ENCODE results near the gene PPARD.
A peak's percentile ranks its signal among the peaks of the same experiment; 100 is the strongest.

The PPARD gene

GRCh38 chr6:35358086-35358485, 15.7 kb downstream of the PPARD start:
- no peak for DNase-seq

GRCh38 chr6:35359346-35359743, 17.0 kb downstream of the PPARD start:
- DNase-seq, result no peak

- DNase-seq, result no peak
These were observed 17.5 kb downstream of the PPARD start for GRCh38 chr6:35359744-35360348.

GRCh38 chr6:35360349-35361138, 18.2 kb downstream of the PPARD start:
- DNase-seq, result no peak

- no peak for DNase-seq
These were observed 19.8 kb downstream of the PPARD start for GRCh38 chr6:35362200-35362599.

GRCh38 chr6:35363293-35363750, 21.0 kb downstream of the PPARD start:
- peak; percentile 50 for DNase-seq

- DNase-seq, result no peak
These were observed 23.3 kb downstream of the PPARD start for GRCh38 chr6:35365594-35366203.

GRCh38 chr6:35366204-35366596, 23.8 kb downstream of the PPARD start:
- no peak for DNase-seq

GRCh38 chr6:35367646-35368037, 25.3 kb downstream of the PPARD start:
- no peak for DNase-seq

GRCh38 chr6:35368038-35368887, 25.9 kb downstream of the PPARD start:
- no peak for DNase-seq

GRCh38 chr6:35370124-35370741, 27.9 kb downstream of the PPARD start:
- DNase-seq, result no peak

GRCh38 chr6:35370785-35371493, 28.6 kb downstream of the PPARD start:
- DNase-seq, result no peak

GRCh38 chr6:35371494-35372262, 29.3 kb downstream of the PPARD start:
- DNase-seq, result no peak

- DNase-seq, result no peak
These were observed 30.3 kb downstream of the PPARD start for GRCh38 chr6:35372633-35373032.

GRCh38 chr6:35376281-35376680, 33.9 kb downstream of the PPARD start:
- DNase-seq, result no peak

GRCh38 chr6:35377002-35377401, 34.6 kb downstream of the PPARD start:
- DNase-seq, result no peak

- DNase-seq, result no peak
These were observed 35.9 kb downstream of the PPARD start for GRCh38 chr6:35378261-35378660.

GRCh38 chr6:35381132-35381531, 38.8 kb downstream of the PPARD start:
- DNase-seq, result no peak

- no peak for DNase-seq
These were observed 39.7 kb downstream of the PPARD start for GRCh38 chr6:35382015-35382414.

- DNase-seq, result peak; percentile 69
These were observed 43.3 kb downstream of the PPARD start for GRCh38 chr6:35385457-35386202.
